DOHH2 (cell line): ENCODE measurements around the gene MEX3D.

Source experiments
- EZH2phosphoT487 ChIP-seq: fragments of 200-600 bp; sonication (generic); IDR thresholded peaks from 2 replicates; pipeline ENCODE4 v1.6.1; 2017; ENCODE audit warnings: borderline replicate concordance, mild to moderate bottlenecking, antibody characterized with exemption, low read length, moderate library complexity, mixed read lengths
- TF ChIP-seq, protein P1 (sequence below): fragments of 200-600 bp; sonication (generic); IDR thresholded peaks from one replicate; pipeline ENCODE4 v1.5.1; 2014; ENCODE audit warnings: antibody characterized with exemption, mild to moderate bottlenecking, low read depth, low read length; ENCODE audit not compliant: poor library complexity, severe bottlenecking

DNA sequence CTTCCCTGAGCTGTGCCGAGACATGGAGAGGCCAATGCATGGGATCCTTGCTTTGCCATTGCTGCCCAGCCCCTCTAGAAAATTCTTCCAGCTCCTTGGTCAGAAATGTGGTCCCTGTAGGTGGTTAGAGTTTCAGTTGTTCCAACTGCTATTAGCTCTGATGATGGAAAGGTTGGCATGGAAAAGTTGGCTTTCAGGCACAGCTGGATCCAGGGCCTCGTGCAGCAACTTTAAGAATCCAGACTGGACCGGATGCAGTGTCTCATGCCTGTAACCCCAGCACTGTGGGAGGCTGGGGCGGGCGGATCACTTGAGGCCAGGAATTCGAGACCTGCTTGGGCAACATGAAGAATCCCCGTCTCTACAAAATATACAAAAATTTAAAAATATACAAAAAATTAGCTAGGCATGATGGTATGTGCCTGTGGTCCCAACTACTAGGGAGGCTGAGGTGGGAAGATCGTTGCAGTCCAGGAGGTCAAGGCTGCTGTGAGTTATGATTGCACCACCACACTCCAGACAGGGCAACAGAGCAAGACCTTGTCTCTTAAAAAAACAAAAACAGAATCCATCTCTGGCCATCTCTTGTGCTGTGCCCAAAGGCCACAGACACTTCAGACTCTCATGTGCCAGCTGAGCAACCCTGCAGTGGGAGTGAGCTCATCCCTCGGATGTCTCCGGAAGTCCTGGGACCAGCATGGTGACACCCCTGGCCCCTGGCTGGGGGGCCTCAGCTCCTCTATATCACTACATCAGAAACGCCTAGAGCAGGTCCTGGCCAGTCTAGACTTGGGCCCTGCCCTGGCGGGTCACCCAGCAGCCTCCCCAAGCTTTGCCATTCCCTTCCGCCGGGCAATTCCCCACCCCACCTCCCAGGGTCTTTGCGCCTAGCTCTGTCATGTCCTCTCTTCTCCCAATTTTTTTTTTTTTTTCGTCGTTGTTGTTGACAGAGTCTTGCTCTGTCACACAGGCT is 16.8 kb downstream of the MEX3D start:
- TF ChIP-seq, protein P1, sequence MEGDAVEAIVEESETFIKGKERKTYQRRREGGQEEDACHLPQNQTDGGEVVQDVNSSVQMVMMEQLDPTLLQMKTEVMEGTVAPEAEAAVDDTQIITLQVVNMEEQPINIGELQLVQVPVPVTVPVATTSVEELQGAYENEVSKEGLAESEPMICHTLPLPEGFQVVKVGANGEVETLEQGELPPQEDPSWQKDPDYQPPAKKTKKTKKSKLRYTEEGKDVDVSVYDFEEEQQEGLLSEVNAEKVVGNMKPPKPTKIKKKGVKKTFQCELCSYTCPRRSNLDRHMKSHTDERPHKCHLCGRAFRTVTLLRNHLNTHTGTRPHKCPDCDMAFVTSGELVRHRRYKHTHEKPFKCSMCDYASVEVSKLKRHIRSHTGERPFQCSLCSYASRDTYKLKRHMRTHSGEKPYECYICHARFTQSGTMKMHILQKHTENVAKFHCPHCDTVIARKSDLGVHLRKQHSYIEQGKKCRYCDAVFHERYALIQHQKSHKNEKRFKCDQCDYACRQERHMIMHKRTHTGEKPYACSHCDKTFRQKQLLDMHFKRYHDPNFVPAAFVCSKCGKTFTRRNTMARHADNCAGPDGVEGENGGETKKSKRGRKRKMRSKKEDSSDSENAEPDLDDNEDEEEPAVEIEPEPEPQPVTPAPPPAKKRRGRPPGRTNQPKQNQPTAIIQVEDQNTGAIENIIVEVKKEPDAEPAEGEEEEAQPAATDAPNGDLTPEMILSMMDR = no peak
- TF ChIP-seq EZH2phosphoT487 = no peak
